Left lung (tissue), 10 donors: ENCODE data around the gene PPM1H. TPM values are rescaled to one million over a fixed set of nuclear protein-coding genes. Genes with fewer than 3 reads are reported as not detected.

Experiments used
- ATAC-seq: fragments of 200-7000 bp; cut with Tn5 transposase; one replicate; pipeline ENCODE4 v1.9.1; 2020; ENCODE audit warnings: moderate library complexity
- DNase-seq, 4 donors: peaks; one replicate each; pipeline ENCODE4 v3.0.0-alpha.2; 2013 to 2020
- H3K27ac ChIP-seq, 2 donors: fragments of 200-600 bp; sonication (generic) in 1 of 2; one replicate each; pipeline versions ENCODE4 v1.5.0 to v1.8.0; 2020 to 2021
- H3K27me3 ChIP-seq, 2 donors: fragments of 200-600 bp; sonication (generic) in 1 of 2; one replicate each; pipeline versions ENCODE4 v1.5.0 to v1.8.0; 2020 to 2021
- H3K36me3 ChIP-seq, 2 donors: fragments of 200-600 bp; sonication (generic) in 1 of 2; one replicate each; pipeline versions ENCODE4 v1.5.0 to v1.8.0; 2020 to 2021
- H3K4me1 ChIP-seq, 2 donors: fragments of 200-600 bp; one replicate each; pipeline ENCODE4 v1.8.0; 2021
- H3K4me3 ChIP-seq, 2 donors: fragments of 200-600 bp; sonication (generic) in 1 of 2; one replicate each; pipeline versions ENCODE4 v1.5.0 to v1.8.0; 2020 to 2021; ENCODE audit warnings: mild to moderate bottlenecking in 1 of 2
- H3K9me3 ChIP-seq, 2 donors: fragments of 200-600 bp; sonication (generic) in 1 of 2; one replicate each; pipeline versions ENCODE4 v1.5.0 to v1.8.0; 2020 to 2021
- CTCF ChIP-seq, 2 donors: fragments of 200-600 bp; sonication (generic) in 1 of 2; IDR thresholded peaks; one replicate each; pipeline versions ENCODE4 v1.5.0 to v1.8.0; 2021; ENCODE audit warnings: antibody characterized with exemption in 2 of 2
- intact Hi-C, 2 donors: fragments of 100-400 bp; cut with DNase I; formaldehyde crosslinking; loops; one replicate each; pipeline versions ENCODE4 v1.11.2 to v1.14.2; 2022
- polyA plus RNA-seq, 6 donors: library from polyadenylated mRNA; unstranded; fragments of 120-200 nt; gene quantifications; one replicate each; pipeline ENCODE4 v1.2.1, GENCODE V29; 2013; ENCODE audit not compliant: insufficient read length in 6 of 6
- total RNA-seq, 2 donors: library from RNA; stranded (reverse); fragmentation: NEBNext Ultra II Directional; extraction: Animal tissue kit (Norgen Biotek cat#: 25700); gene quantifications; one replicate each; pipeline ENCODE4 v1.2.1, GENCODE V29; 2021
- donor health status: DM: no; HTN: yes; CAD: no.
- donor health status: DM: no; HTN: no; CAD: no.

PPM1H gene
- total and polyA plus RNA-seq, 8 donors = 5.9 to 12.7 (median 10.6) TPM

GRCh38 chr12:62771828-62772227 lies 163.1 kb downstream of the PPM1H start:
- intact Hi-C loops = no loop called here
- Histone ChIP-seq H3K36me3 (no peaks in the 10 kb centered on the region), H3K9me3 (no peaks in the 10 kb centered on the region), H3K27ac (no peak overlapping the region), H3K4me3 (no peak overlapping the region), H3K4me1 (no peaks in the 10 kb centered on the region), H3K27me3 (no peaks in the 10 kb centered on the region)
- TF ChIP-seq CTCF (IDR thresholded peaks at IDR 0.05) = no peak
- DNase-seq (no peak), ATAC-seq (no peak)

DNA sequence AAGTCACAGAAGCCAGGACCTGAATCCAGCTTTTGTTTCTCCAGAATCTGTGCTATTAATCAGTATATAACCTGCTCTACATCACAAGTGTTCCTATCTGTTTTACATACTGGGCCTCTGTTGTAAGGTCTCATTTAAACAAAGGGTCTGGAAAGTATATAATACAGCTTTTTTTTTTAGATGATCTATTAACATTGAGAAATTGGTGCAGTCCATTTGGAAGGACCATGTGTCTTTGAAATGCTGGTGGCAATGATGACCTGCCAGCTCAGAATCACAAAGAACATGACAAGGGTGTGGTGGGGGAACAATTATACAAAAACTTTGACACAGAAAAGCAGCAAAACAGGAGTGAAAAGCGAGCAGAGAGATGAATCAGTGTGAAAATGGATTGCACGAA lies 164.6 kb downstream of the PPM1H start:
- intact Hi-C loops = no loop called here
- no peak overlapping the region for H3K27ac ChIP-seq
- no peak for TF ChIP-seq CTCF (IDR thresholded peaks at IDR 0.05)
- ATAC-seq = no peak
- no peak for DNase-seq
- H3K36me3 ChIP-seq = no peaks in the 10 kb centered on the region
- H3K27me3 ChIP-seq = no peaks in the 10 kb centered on the region
- no peaks in the 10 kb centered on the region for H3K9me3 ChIP-seq
- no peaks in the 10 kb centered on the region for H3K4me1 ChIP-seq
- H3K4me3 ChIP-seq = no peak overlapping the region

- no peak overlapping the region for H3K4me3 ChIP-seq
- no peaks in the 10 kb centered on the region for H3K36me3 ChIP-seq
- ATAC-seq (no peak), DNase-seq (no peak)
- no peaks in the 10 kb centered on the region for H3K9me3 ChIP-seq
- TF ChIP-seq CTCF (IDR thresholded peaks at IDR 0.05) = no peak
- H3K27ac ChIP-seq = no peak overlapping the region
- intact Hi-C loops = no loop called here
- no peaks in the 10 kb centered on the region for H3K4me1 ChIP-seq
- H3K27me3 ChIP-seq = no peaks in the 10 kb centered on the region
Observed at GRCh38 chr12:62769076-62769619, 165.8 kb downstream of the PPM1H start.

DNA sequence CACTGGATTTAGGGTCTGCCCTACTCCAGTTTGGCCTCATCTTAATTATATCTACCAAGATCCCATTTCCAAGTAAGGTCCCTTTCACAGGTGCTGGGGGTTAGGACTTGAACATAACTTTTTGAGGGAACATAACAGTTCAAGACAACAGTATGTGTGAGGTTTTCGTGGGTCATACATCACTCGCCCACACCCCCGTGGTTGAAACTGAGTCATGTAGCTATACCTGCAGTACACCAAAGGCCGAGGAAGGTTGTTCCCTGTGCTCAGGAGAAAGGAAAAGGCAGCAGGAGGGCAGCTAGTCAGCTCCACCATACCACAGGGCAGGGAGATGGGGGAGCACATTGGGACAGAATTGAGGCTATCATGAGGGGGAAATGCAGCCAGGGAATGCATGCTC lies 167.0 kb downstream of the PPM1H start:
- Histone ChIP-seq H3K4me1 (no peaks in the 10 kb centered on the region), H3K4me3 (no peak overlapping the region), H3K36me3 (no peaks in the 10 kb centered on the region), H3K27me3 (no peaks in the 10 kb centered on the region), H3K9me3 (no peaks in the 10 kb centered on the region), H3K27ac (no peak overlapping the region)
- no peak for TF ChIP-seq CTCF (IDR thresholded peaks at IDR 0.05)
- ATAC-seq = no peak
- DNase-seq = no peak
- intact Hi-C loops = no loop called here

DNA sequence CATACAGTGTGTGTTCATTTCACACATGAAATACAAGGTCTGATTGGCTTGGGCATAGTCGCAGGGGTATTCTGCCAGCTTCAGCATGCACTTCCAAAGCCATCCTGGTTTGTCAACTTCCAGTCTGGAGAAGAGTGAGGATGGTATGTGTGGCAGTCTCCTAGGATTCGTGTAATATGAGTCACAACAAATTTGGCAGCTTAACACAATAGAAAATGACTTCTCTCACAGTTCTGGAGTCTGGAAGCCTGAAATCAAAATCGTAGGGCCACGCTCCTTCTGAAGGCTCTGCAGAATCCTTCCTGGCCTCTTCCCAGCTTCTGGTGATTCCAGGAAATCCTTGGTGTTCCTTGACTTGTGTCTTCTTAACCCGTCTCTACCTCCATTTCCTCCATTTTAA lies 167.5 kb downstream of the PPM1H start:
- DNase-seq (no peak), ATAC-seq (no peak)
- no peaks in the 10 kb centered on the region for H3K9me3 ChIP-seq
- no peak overlapping the region for H3K27ac ChIP-seq
- no peaks in the 10 kb centered on the region for H3K27me3 ChIP-seq
- intact Hi-C loops = no loop called here
- TF ChIP-seq CTCF (IDR thresholded peaks at IDR 0.05) = no peak
- no peak overlapping the region for H3K4me3 ChIP-seq
- H3K36me3 ChIP-seq = no peaks in the 10 kb centered on the region
- H3K4me1 ChIP-seq = no peaks in the 10 kb centered on the region
